GM15510 (cell line): ENCODE results near the gene TEX261.

Source experiments
- POLR2A ChIP-seq: IDR thresholded peaks from 3 replicates; pipeline ENCODE4 v1.6.1; 2011; ENCODE audit warnings: borderline replicate concordance; ENCODE audit not compliant: insufficient read length; ENCODE audit errors: extremely low read depth

TEX261 gene

GRCh38 chr2:71000780-71001591, 6.3 kb upstream of the TEX261 start:
- peak; percentile 45 for TF ChIP-seq POLR2A

GRCh38 chr2:70999362-70999761, 4.7 kb upstream of the TEX261 start:
- TF ChIP-seq POLR2A: no peak

- no peak for TF ChIP-seq POLR2A
Observed at GRCh38 chr2:70995426-70995729, 705 bp upstream of the TEX261 start.

DNA sequence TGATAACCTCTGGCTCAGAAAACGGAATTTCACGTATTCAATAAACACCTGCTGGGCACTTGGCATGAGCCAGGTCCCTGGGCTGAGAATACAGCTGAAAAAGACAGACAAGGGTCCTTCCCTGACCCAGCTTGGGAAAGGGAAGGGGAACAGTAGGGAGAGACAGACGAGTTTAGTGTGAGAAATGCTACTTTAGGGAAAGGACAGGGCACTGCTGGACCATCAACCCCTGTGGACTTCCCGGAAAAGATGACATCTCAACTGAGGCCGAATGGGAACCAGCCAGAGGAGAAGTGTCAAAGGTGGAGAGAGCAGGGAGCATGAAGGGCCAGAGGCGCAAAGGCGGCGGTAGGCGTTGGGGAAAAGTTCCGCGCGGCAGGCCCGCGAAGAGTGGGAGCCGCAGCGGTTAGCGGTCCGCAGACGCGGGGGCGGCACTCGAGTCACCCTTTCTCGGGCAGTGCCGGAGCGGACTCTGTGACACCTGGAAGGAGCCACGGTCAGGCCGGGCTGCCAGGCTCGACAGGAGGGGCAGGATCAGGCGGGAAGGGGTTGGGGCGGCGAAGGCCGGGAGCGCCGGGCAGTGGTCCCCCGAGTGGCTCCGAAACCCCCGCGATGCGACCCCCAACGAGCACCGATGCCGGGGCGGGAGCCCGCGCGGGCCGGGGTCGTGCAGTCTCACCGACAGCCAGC, 519 bp downstream of the TEX261 start:
- TF ChIP-seq POLR2A: no peak

DNA sequence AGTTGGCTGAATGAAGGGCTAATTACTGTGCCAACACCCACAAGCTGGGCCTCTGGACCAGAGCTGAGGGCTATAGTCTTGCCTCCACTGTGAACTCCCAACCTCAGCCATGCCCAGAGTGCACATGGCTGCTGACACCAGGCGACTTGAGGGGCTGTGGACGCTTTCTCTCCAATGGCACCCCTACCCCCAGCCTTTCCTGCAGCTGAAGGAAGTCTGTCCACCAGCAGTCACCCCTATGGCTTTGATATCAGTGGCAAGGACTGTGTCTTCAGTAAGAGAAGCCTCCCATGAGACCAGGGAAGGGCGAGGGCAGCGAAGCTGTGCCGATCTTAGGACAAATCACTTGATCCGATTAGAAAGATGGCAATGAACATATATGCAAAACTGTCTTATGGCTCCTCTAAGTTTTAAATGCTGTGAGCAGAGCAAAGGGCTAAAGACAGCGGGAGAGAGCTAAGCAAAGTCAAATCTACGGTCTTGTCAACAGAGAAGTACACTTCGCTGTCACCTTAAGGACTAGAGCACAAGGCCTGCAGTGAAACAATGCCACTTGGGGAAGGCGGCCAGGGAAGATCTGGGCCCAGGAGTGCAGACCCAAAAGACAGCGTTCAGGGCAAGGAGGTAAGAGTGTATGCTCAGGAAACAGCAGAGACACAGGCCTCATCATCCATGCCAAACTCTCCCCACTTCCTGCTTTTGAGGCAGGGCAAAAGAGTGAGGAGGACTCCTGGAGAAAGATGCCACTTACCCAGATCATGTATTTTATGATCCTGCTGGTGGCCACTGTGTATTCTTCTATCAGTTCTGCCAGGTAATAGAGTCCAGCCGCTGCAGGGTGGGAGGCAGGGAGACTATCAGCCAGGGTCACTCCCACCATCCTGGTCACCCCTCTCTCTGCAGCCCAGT, 1.5 kb downstream of the TEX261 start:
- no peak for TF ChIP-seq POLR2A

DNA sequence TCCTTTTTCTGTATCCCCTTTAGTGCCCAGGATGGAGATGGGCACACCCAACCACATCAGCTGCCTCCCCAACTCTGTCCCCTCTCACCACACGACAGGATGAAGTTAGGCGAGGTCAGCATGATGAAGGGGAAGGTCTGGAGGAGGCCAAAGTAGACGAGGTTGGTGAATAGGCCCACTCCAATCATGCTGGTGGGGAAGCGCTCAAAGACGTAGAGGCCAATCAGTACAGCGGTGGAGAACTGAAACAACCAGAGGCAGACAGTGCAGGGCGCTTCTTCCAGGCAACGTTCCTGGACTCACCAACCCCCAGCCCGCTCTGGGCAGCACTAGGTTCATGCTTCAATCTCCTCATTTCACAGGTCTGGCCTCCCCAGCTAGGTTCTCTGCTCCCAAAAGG, 2.9 kb downstream of the TEX261 start:
- TF ChIP-seq POLR2A: no peak

GRCh38 chr2:70991142-70991541, 3.5 kb downstream of the TEX261 start:
- TF ChIP-seq POLR2A: no peak

DNA sequence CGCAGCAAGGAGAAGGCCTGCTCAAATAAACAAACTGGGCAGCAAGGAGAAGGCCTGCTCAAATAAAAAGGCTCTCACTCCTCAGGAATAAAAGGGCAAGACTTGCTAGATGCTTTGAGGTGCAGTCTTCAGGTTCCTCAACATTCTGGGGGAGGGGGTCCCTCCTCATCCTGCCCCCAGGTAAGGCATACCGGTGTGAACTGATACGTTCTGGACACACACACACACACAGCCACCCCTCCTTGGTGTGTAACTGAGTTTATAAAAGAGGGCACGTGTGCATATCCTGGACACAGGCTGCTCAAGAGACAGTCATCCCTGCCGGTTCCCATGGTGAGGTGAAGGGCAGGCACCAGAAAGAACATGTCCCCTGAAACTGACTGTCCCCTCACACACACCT, 4.5 kb downstream of the TEX261 start:
- no peak for TF ChIP-seq POLR2A

DNA sequence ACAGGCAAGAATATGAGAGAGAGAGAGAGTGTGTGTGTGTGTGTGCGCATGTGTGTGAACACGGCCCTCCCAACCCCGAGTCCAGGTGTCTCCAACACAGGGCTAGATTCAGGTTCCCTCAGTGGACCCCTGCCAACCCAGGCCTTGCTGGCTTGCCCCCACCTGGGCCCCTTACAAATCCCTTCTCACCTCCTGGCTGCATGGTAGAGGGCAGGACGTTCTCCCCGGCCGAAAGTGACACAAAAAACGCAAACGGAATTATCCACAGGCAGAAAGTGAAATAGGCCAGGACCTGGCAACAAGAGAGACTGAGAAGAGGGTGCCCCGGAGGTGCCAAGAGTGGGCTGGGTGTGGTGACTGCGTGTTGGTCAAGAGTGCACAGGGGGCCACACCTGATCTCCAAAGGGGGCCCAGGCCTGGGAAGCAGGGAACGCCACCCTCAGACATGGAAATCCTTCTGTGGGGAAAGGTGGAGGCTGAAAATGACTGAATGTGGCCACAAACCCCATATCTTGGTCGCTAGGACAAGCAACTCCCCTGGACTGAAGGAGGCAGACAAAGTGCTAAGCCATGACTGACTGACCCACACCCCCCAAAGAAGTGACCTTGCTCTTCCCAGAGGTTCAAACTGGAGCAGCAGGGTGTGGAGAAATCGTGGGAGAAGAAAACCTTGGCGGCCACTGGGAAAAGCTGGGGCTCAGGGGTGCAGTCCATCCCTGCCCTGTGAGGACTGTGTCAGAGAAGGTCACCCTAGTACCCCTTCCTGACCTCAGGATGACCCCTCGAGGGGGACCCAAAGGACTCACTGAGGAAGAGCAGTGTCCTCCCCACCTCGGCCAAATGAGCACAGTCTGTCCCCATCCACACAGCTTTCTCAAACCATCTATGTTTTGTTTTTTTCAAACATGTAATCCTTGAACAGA, 5.7 kb downstream of the TEX261 start:
- TF ChIP-seq POLR2A: no peak

DNA sequence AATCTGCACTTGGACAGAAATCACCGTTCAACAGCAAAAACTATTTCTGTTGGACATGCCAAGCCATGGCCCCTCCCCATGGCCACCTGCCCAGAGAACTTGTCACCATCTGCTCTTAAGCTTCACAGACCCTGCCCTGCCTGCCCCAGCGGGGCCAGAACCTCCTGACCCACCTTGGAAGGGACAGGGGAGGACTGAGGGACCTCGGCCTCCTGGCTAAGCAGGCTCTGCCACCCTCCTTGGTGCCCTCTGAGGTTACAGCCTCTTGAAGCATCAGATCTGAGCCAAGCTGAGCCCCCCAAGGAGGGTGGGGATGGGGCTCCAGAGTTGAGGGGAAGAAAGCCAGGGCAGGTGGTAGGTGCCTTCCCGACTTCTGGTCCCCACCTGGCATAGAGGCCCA, 6.5 kb downstream of the TEX261 start:
- TF ChIP-seq POLR2A: no peak

- no peak for TF ChIP-seq POLR2A
Observed at GRCh38 chr2:70987386-70987785, 7.3 kb downstream of the TEX261 start.

DNA sequence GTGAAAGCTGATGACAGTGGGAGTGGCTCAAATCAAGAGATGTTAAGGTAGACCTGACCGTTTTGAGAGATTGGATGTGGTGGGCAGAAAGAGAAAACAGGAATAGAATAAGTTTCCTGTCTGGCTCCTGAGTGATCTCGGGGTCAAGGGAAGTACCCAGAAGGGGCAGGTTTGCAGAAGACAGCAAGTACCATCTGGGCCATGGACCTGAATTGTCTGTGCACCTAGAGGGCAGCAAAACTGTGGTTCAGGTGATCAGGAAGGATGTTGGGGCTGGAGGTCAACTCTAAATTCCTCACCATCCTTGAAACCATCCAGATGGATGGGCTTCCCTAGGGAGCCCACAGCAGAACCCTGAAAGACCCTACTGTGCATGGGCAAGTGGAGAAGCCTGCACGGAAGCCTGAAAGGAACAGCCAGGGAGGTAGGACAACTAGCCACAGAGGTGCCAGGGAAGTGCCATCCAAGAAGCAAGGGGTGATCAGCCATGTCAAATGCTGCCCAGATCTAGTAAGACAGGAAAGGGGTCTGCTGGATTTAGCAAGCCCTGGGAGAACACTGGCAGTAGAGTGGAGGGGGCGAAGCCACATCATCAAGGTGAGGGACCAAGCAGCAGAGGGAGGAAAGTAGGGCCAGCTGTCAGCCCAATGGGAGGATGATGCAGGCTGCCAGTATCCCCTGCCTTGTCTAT, 8.0 kb downstream of the TEX261 start:
- no peak for TF ChIP-seq POLR2A

GRCh38 chr2:70985956-70986355, 8.7 kb downstream of the TEX261 start:
- TF ChIP-seq POLR2A: no peak

DNA sequence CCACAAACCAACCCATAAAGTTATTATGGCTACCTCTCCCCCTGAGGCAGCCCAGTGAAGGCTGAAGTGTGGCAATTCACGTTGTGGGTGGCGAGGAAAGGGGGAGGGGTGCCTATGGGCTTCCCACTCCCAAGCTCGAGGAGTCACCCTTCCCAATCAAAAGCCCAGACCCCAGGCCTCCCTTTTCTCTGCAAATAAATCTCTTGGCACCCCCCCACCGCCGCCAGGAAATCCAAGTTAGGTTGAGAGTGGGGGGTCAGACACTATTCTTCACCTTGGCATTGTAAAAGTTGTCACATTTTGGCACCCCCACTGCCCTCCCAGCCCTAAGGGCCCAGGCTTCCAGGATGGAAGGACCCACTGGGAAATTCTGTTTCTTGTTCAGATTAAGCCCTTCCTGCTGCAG, 9.4 kb downstream of the TEX261 start:
- TF ChIP-seq POLR2A: no peak

- no peak for TF ChIP-seq POLR2A
Observed at GRCh38 chr2:70984576-70985282, 9.9 kb downstream of the TEX261 start.
